HepG2 (cell line): Measurements from ENCODE around the gene GYS1. TPM values are rescaled to one million over a fixed set of nuclear protein-coding genes. Genes with fewer than 3 reads are reported as not detected.

ENCODE experiments used
- ATM ChIP-seq: fragments of 450-650 bp; IDR thresholded peaks from 2 replicates; pipeline ENCODE4 v1.7.1; 2017; ENCODE audit warnings: mild to moderate bottlenecking, borderline replicate concordance
- E2F5 ChIP-seq: sonication (generic); formaldehyde crosslinking; conservative IDR thresholded peaks from 2 replicates; pipeline ENCODE4 v1.4.0; 2020; ENCODE audit warnings: missing genetic modification reagents
- NFE2L1 ChIP-seq: sonication (generic); formaldehyde crosslinking; IDR thresholded peaks from 2 replicates; pipeline ENCODE4 v1.4.0; 2020; ENCODE audit warnings: missing genetic modification reagents, mild to moderate bottlenecking, borderline replicate concordance
- NRL ChIP-seq: sonication (generic); formaldehyde crosslinking; IDR thresholded peaks from 2 replicates; pipeline ENCODE4 v1.5.0; 2020; ENCODE audit warnings: missing genetic modification reagents, mild to moderate bottlenecking, moderate library complexity, borderline replicate concordance
- PAXIP1 ChIP-seq: sonication (generic); formaldehyde crosslinking; conservative IDR thresholded peaks from 2 replicates; pipeline ENCODE4 v1.4.0; 2020; ENCODE audit warnings: mild to moderate bottlenecking, missing genetic modification reagents, moderate library complexity
- REST ChIP-seq, 2 experiments: IDR thresholded peaks; 2 replicates each; pipeline ENCODE4 v1.6.1; 2011 to 2012; ENCODE audit warnings: low read length in 2 of 2, borderline replicate concordance in 1 of 2, low read depth in 1 of 2, mild to moderate bottlenecking in 1 of 2, moderate library complexity in 1 of 2
- SOX6 ChIP-seq, 2 experiments: fragments of 450-650 bp in 1 of 2; sonication (generic) in 1 of 2; formaldehyde crosslinking in 1 of 2; IDR thresholded peaks; 2 replicates each; pipeline versions ENCODE4 v1.4.0 to v1.6.1; 2017 to 2020; ENCODE audit warnings: antibody characterized with exemption in 1 of 2, mild to moderate bottlenecking in 1 of 2, missing genetic modification reagents in 1 of 2
- SRSF1 ChIP-seq: fragments of 200-400 bp; formaldehyde crosslinking; optimal IDR thresholded peaks from 2 replicates; pipeline ENCODE3; 2017; ENCODE audit warnings: mild to moderate bottlenecking, low read depth, low read length, moderate library complexity
- ZFP91 ChIP-seq: sonication (generic); formaldehyde crosslinking; IDR thresholded peaks from 2 replicates; pipeline ENCODE4 v1.9.0; 2022; ENCODE audit warnings: missing genetic modification reagents, mild to moderate bottlenecking, borderline replicate concordance
- ZNF687 ChIP-seq: sonication (generic); formaldehyde crosslinking; IDR thresholded peaks from 2 replicates; pipeline ENCODE4 v1.5.1; 2020; ENCODE audit warnings: mild to moderate bottlenecking, missing genetic modification reagents, moderate library complexity
- ZNF766 ChIP-seq: sonication (generic); formaldehyde crosslinking; IDR thresholded peaks from 2 replicates; pipeline ENCODE4 v1.5.0; 2020; ENCODE audit warnings: missing genetic modification reagents, borderline replicate concordance
- ZSCAN25 ChIP-seq: sonication (generic); formaldehyde crosslinking; IDR thresholded peaks from 2 replicates; pipeline ENCODE4 v1.8.0; 2022; ENCODE audit warnings: mild to moderate bottlenecking, missing genetic modification reagents
- polyA plus RNA-seq, 8 experiments: library from polyadenylated mRNA; depleted of rRNA in 3 of 8; stranded (reverse) in 7 of 8; unstranded in 1 of 8; fragments of >200 nt; fragmentation: Illumina TruSeq in 4 of 8; extraction: Trizol in 4 of 8; gene quantifications; 2 replicates each; pipeline versions ENCODE4 v1.2.1 to v1.2.3, GENCODE V29; 2011 to 2016; ENCODE audit warnings: low read depth in 4 of 8, missing spikeins in 1 of 8, mixed read lengths in 1 of 8; ENCODE audit not compliant: insufficient read depth in 1 of 8
- total RNA-seq, 5 experiments: library from RNA; depleted of rRNA; stranded (reverse); fragments of >200 nt; fragmentation: Illumina TruSeq; extraction: Trizol; gene quantifications; 2 replicates each; pipeline ENCODE4 v1.2.3, GENCODE V29; 2016; ENCODE audit warnings: low read depth in 1 of 5

The GYS1 gene
- total and polyA plus RNA-seq, 2 of the 13 experiments (the other 11 are each of a cell fraction or from before 2014, with no cell fraction given), result 18.4 to 42.1 TPM

GRCh38 chr19:48963371-48964204 lies 29.5 kb downstream of the GYS1 start (continued):
- TF ChIP-seq REST (IDR thresholded peaks at IDR 0.05; ENCODE audit: borderline replicate concordance in 1 of 2, low read depth in 1 of 2, low read length in 2 of 2) (peak in 1 of 2 experiments; percentile 15; a peak in 2 of 4 replicates), ZSCAN25 (peak; percentile 13; the same call in 1 of the 2 replicates), SRSF1 (peak; percentile 82), ZFP91 (peak; percentile 69), NRL (CRISPR knock-in tag) (peak; percentile 55; the same call in 1 of the 2 replicates), ZNF766 (CRISPR knock-in tag) (no peak), ZNF687 (peak; percentile 91), E2F5 (CRISPR knock-in tag) (peak; percentile 89), SOX6 (IDR thresholded peaks at IDR 0.05) (no peak), SOX6 (CRISPR knock-in tag; IDR thresholded peaks at IDR 0.05) (peak; percentile 64; the same call in 1 of the 2 replicates), NFE2L1 (CRISPR knock-in tag) (peak; percentile 98), PAXIP1 (CRISPR knock-in tag) (peak; percentile 99), ATM (no peak)
